Activated CD8-positive, alpha-beta memory T cell treated with anti-CD3 and anti-CD28 coated beads, Interleukin-2, amount 50 U/mL, for 48 hours (primary cell): ENCODE data around the gene B9D2.

Experiments used
- DNase-seq: peaks from one replicate; pipeline ENCODE4 v3.0.0-alpha.2; 2020

Gene B9D2

GRCh38 chr19:41325947-41326706 is 37.8 kb downstream of the B9D2 start:
- DNase-seq, result no peak

DNA sequence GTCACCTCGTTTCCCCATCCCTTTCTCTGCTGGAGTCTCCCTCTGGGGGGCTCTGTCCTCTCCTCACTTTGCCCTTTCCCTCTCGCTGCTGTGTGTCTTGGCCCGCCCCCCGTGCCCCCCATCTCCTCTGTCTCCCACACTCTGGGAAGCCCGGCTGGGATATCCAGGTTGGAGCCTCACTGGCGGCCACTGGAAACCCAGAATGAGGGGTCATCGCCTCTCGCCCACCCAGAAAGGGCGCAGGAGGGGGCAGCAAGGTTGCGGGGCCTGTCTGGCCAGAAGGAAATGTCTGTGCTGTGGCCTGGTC is 38.4 kb downstream of the B9D2 start:
- DNase-seq, result no peak

DNA sequence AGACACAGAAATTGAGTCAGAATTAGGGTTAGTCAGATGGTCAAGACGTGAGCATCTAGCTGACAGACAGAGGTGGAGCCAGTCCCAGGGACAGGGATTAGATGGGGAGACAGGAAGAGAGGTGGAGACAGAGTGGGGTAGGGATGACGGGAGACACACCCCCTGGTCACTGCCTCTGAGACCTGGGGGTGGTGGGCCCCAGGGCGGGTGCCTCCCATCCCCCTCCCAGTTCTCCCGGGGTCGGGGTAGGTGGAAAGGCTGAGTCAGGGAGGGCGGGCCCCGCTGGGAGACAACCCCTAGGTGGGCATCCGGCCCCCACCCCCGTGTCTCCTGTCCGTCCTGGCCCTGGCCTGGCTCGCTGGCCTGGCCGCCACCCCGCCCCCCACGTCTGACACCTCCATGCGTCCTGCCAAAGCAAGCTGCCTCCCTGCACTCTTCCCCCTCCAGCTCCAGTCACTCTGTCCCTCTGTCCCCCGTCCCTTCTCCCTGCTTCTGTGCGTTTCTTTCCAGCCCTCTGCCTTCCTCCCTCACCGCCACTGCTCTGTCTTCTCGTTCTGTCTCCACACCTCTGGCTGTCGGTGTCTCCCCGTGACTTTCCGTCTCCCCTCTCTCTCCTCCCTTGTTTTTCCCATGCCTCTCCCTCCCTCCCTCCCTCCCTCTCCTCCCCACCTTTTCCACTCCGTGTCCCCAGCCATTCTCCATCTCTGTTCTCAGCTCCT is 38.9 kb downstream of the B9D2 start:
- DNase-seq, result no peak

DNA sequence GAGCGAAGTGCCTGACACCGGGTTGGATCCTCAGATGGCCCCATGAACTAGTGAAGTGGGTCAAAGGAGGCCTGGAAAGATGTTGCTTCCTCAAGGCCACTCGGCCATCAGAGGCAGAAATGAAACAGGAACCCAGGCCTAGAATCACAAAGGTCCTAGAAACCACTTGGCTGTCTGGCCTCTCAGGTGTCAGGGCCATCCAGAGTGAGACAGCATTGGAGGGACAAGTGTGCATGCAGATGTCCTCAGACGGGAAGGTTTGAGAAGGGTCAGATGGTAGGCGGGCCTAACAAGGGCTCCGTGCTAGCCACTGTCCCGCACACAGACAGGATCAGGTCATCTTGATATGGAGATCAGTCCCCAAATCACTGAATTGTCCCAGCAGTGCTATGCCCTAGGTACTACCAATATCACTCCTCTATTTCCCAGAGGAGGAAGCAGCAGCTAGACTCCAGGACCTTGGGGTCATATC is 39.7 kb downstream of the B9D2 start:
- no peak for DNase-seq

DNA sequence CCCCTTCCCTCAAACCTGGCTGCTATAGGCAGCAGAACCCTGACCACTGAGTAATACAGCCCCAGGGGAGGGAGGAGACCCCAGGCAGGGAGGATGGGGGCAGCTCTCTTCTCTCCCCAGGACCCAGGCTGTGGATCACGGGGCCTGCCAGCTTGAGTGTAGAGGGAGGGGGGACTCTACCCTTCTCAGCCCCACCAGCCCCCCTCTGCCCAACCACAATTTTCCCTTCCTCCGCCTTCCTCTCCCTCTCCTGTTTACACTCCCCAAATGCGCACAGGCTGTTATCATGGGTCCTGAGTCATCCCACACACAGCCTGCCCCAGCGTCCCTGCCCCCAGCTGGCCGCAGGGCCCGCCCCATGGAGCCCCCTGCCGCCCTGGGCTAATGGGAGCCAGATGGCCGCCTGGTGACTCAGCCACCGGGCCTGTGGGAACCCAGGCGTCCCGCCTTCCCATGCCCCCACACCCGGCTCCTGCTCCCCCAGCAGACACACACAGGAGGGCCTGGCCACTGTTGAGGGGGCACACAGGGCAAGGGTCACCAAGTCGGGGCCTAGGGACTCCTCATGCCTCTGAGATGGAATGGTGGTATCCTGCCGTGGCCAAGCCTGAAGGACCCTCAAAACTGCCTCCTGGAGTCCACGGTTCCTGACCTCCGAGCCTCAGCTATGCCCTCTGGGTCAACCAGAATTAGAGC is 40.4 kb downstream of the B9D2 start:
- DNase-seq, result no peak

- DNase-seq, result no peak
These were observed 40.9 kb downstream of the B9D2 start for GRCh38 chr19:41323023-41323422.

DNA sequence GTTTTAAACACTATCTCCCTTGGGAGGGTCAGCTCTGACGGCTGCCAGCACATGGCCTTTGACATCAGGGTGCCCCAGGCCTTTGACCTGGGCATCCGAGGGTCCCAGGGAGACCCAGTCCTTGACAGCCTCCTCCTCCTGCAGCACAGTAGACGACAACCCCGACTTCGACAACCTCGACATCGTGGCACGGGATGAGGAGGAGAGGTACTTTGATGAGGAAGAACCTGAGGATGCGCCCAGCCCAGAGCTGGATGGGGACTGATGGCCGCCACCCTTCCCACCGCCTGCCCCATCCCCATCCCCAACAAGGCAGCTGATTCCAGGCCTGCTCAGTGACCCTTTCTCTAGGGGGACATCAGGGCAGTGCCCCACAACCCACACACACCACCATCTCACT is 41.5 kb downstream of the B9D2 start:
- DNase-seq, result no peak

GRCh38 chr19:41321600-41322270 is 42.2 kb downstream of the B9D2 start:
- DNase-seq, result no peak

DNA sequence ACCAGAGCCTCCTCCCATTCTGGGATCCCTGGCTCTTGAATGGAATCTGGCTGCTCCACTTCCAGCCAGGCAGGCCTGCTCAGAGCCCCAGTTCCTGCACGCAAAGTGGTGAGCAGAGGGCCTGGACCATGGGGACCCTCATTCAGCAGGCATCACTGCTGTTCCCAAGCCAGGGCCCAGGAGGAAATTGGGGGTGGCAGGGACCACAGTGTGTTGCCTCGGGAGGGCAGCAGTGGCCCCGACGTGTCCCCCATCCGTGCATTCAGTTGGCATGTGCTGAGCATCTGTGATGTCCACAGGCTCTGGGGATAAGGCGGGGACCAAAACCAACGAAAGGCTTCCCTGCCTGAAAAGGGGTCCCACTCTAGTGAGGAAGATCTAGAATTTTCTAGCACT is 42.7 kb downstream of the B9D2 start:
- no peak for DNase-seq

DNA sequence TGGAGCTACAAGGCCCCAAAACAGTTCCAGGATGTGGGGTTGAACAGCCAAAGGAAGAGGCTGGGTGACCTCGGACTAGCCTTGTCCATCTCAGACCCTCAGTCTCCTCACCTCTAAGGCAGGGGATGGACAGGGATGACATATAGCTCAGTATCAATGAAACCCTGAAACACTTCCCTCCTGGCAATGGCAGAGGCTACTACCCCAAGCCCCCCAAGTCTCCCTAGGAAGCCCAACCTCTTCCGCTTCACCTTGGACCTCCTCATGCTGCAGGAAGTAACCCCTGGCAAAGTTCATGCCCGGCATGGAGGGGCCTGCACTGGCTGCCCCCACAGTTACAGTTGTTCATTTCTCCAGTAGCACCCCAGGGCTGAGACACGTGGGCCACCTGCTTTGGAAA is 43.4 kb downstream of the B9D2 start:
- no peak for DNase-seq

GRCh38 chr19:41320185-41320518 is 43.8 kb downstream of the B9D2 start:
- DNase-seq, result no peak

DNA sequence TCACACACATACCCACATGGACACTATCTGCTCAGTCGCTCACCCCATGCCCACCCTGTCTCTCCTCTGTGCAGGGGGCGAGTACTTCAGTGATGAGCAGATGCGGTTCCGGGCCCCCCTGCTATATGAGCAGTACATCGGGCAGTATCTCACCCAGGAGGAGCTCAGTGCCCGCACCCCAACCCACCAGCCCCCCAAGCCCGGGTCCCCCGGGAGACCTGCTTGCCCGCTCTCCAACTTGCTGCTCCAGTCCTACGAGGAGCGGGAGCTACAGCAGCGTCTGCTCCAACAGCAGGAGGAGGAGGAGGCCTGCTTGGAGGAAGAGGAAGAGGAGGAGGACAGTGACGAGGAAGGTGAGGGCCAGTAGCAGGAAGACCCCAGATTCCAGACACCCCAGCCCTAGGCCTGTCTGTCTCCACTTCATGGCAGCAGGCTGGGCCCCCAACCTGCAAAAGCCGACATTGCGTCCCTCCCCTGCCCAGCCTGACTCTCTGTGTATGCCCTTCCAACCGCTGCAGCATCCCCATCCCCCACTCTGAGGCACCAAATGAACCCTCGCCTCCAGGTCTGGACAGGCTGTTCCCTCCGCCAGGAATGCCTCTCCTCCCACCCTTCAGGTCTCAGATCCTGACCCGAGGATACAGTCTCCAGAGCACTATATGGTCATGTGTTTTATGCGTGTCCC is 44.3 kb downstream of the B9D2 start:
- DNase-seq, result no peak

DNA sequence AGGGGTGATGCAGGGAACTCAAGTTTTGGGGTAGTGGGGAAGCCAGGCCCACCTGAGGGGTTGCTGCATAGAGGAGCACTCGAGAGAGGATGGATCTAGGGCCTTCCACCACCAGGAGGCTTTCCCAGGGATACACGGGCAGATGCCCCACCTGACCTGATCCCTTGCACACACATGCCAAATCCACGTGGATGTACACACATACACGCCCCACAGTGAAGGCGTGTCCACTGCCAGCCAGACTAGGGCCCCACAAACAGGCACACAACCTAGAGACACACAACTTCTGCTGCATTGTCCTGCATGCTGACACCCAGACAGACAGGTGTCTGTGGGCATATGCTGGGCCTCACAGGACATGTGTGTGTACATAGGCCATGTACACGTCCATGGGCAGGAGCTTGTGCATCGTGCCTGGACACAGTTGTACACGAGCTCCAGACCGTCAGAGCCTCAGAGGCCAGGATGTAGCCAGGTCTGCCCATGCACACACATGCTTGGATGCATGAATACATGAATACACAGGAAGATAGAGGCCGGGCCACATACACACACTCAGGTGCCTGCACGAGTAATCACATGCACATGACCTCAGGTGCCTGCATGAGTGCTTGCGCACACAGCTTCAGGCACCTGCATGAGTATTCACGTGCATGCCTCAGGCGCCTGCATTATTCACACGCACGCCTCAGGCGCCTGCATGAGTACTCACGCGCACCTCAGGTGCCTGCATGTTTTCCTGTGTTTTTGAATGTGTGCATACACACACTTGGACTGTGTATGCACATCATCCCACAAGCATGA is 45.1 kb downstream of the B9D2 start:
- DNase-seq, result no peak

DNA sequence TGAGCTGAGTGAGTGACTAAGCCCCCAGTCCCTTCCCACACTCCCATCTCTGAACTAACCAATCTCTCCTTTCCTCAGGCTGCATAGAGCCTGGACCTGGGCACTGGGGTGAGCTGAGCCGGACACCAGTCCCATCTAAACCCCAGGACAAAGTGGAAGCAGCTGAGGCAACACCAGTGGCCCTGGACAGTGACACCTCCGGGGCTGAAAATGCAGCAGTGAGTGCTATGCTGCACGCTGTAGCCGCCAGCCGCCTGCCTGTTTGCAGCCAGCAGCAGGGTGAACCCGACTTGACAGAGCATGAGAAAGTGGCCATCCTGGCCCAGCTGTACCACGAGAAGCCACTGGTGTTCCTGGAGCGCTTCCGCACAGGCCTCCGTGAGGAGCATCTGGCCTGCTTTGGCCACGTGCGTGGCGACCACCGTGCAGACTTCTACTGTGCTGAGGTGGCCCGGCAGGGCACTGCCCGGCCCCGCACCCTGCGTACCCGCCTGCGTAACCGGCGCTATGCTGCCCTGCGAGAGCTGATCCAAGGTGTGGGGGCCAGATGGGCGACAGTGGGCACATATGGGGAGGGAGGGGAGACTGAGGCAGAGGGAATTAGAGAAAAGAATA is 47.5 kb downstream of the B9D2 start:
- no peak for DNase-seq

DNA sequence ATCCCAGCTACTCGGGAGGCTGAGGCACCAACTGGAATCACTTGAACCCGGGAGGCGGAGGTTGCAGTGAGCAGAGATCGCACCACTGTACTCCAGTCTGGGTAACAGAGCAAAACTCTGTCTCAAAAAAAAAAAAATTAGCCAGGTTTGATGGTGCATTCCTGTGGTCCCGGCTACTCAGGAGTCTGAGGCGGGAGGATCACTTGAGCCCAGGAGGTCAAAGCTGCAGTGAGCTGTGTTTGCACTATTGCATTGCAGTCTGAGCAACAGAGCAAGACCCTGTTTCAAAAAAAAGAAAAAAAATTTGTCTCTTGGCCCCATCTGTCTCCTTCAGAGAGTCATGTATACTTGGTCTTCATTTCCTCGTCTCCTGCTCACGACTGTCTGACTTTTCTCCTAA is 52.3 kb downstream of the B9D2 start:
- DNase-seq, result no peak

GRCh38 chr19:41311072-41311471 is 52.9 kb downstream of the B9D2 start:
- no peak for DNase-seq

DNA sequence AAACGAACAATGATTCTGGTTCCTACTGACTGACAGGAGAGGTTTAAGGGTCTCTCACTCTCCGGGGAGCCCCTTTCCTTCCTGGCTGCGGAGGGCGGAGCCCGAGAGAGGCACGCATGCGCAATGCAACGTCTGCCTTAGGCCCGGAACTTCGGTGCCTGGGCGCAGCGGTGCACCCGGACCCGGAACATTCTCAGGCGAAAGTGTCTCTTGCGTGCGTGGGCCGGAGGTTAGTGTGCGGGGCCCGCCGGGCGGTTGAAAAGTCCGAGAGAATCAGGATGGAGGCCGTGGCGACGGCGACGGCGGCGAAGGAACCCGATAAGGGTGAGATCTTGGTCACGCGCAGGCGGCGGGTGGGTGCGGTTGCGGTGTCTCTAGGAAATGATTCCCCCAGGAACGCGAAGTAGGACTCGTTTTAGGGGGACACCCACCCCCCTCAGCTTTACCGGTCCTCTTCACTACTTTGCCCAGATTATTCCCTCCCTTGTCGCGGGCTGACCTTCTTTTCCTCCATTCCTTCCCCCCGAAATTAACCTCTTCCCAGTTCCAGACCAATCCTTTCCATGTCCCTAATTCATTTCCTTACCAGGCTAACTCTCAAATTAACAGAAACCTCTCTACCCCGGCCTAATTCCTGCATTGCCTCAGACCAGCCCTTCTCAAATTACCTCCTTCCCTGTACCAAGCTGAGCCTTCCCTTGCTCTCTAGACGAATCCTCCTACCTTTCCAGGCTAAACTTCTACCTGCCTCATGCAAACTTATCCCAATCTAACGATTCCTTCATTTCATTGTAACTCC is 53.7 kb downstream of the B9D2 start, which contains the start of gene CCDC97:
CCDC97 (plus strand) TSS at position 140 of the 799 bp plus-strand sequence; CDS start at position 279, 139 bp downstream.
- DNase-seq, result peak; percentile 95

DNA sequence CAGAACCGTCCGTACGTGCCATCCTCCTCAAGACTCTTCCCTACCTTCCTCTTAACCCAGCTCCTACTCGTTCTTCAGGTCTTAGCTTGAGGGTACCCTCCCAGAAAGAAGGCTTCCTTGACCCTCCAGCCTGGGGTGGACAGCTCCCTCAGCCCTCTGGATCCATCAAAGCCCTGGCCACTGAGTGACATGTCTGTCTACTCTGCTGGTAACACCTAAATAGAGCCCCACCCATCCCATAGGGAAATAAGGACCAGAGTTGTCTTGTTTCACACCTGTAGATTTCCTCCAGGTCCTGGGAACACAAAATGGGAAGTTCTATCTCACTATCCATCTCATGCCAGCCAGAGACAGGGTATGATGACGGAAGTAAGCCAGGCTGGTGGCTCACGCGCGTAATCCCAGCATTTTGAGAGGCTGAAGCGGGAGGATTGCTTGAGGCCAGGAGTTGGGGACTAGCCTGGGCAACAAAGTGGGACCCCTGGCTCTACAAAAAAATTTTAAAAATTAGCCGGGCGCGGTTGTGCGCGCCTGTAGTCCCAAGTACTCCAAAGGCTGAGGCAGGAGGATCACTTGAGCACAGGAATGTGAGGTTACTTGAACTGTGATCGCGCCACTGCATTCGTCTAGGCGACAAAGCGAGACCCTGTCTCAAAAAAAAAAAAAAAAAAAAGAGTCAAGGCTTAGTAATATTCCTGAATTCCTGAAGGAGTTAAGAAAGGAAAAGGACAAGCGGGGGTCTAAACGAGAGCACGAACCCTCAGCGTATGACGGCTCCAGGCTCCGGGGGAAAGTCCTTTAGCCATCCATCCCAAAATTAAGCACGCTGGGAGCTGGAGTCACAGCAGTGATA is 54.5 kb downstream of the B9D2 start:
- DNase-seq, result peak; percentile 69

DNA sequence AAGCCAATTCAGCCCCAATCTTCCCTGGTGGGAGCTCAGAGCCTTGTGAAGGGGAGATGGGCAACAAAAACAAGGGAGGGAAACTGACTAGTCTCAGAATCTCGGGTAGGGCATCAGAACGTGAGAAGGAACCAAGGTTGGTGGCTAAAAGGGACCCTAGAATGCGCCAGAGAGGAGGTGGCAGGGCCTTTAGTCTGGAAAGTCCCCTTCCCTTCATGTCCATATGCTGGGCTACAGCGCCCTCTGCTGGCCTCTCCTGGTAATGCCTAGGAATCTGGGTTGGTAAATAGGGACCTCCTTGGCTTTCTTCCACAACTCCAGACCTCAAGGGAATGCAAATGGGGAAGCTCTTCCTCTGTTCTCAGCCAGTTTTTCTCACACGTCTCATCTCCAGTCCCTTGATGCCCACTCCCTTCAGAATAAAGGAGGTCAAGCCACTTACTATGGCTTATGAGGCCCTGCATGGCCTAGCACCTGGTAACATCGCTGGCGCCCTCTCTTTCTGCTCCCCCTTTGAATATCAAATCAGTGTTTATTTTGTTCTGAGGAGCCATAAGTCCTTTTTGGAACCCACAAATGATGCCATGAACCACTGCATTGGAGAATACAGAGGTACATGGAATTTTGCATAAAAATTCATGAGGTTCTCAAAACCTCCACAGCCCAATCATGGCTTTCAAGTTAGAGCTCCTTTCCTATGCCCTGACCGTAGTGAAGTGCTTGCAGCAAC is 55.3 kb downstream of the B9D2 start:
- DNase-seq, result peak; percentile 100
